ENCODE measurements around the gene CNTNAP2. TPM values are rescaled to one million over a fixed set of nuclear protein-coding genes. Genes with fewer than 3 reads are reported as not detected.
A peak's percentile ranks its signal among the peaks of the same experiment; 100 is the strongest.

CNTNAP2 gene
- total and polyA plus RNA-seq, 2 of the 4 experiments (the other 2 are of a cell fraction): not detected

DNA sequence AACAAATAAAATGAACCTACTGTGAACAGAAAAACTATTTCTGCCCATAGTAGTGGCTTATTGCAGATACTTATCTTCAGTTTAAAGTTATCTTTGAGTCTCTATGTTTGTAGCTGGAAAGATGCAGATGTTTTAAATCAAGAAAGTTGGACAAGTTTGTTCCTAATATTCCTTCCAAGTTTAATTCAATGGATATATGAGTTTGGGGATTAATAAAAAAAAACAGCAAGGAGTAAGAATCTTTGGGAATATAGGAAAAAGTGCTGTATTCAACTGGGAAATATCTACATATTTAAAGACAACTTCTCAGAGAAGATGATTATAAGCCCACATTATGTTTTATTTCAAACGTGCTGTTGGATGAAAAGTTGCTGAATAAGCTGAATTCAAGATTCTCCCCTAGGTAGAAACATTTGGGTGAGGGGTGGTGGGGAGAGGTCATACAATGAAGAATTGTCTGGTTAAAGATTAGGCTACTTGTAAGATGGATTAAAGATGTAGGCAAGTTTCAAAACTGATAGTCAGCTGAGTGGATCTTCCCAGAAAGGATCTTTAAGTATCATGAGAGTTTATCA, 1135.2 kb downstream of the CNTNAP2 start:
- Histone ChIP-seq H3K9me1 (ENCODE audit: insufficient read depth, low read length) (no peaks in the 10 kb centered on the region), H3K27ac (ENCODE audit: insufficient read depth, low read length) (no peak overlapping the region), H4K91ac (ENCODE audit: insufficient read depth, low read depth, low read length) (no peak overlapping the region), H3K9ac (ENCODE audit: low read depth, low read length) (no peak overlapping the region), H3K9me3 (ENCODE audit: control insufficient read depth, insufficient read depth, low read length) (peaks cover 3% of the 10 kb centered on the region; the same call in 1 of the 2 replicates), H2BK120ac (ENCODE audit: low read depth, low read length) (no peak overlapping the region), H3K36me3 (ENCODE audit: control insufficient read depth, insufficient read depth, low read length) (no peaks in the 10 kb centered on the region), H4K20me1 (ENCODE audit: insufficient read depth, low read length) (no peaks in the 10 kb centered on the region), H3K27me3 (ENCODE audit: control insufficient read depth, insufficient read depth, low read length) (no peaks in the 10 kb centered on the region), H2AK9ac (replicated peaks; ENCODE audit: low read depth, low read length, poor library complexity) (no peak overlapping the region), H2AFZ (replicated peaks; ENCODE audit: low read length, poor library complexity) (no peak overlapping the region), H4K5ac (ENCODE audit: low read depth, low read length) (no peak overlapping the region), H3K4me3 (ENCODE audit: insufficient read depth, low read depth, low read length) (no peak overlapping the region), H2AK5ac (ENCODE audit: low read depth, low read length) (no peak overlapping the region), H3K23ac (ENCODE audit: low read depth, low read length) (no peak overlapping the region), H3K18ac (ENCODE audit: low read depth, low read length) (no peak overlapping the region), H4K8ac (ENCODE audit: low read depth in 2 of 2, low read length in 2 of 2) (no peak overlapping the region), H3K4ac (ENCODE audit: low read depth, low read length) (no peak overlapping the region), H2BK20ac (ENCODE audit: low read depth, low read length) (no peak overlapping the region), H3K79me1 (ENCODE audit: low read depth in 1 of 2, low read length in 2 of 2) (no peaks in the 10 kb centered on the region), H2BK5ac (ENCODE audit: low read depth, low read length, poor library complexity, severe bottlenecking) (no peak overlapping the region), H3K4me1 (ENCODE audit: control insufficient read depth, insufficient read depth, low read length) (no peaks in the 10 kb centered on the region), H3K4me2 (ENCODE audit: low read depth, low read length) (no peak overlapping the region), H2BK15ac (ENCODE audit: low read depth, low read length) (no peak overlapping the region), H3K14ac (replicated peaks; ENCODE audit: low read depth, low read length) (no peak overlapping the region), H3K56ac (ENCODE audit: extremely low read depth, insufficient read depth, low read length) (no peak overlapping the region)
- no TSS peak for BruUV-seq (replicated peaks)
- POLR2A ChIA-PET (ENCODE audit: unreplicated experiment): no interaction called here
- peak; percentile 71 for TF ChIP-seq MAFK (IDR thresholded peaks at IDR 0.05; ENCODE audit: low read depth, low read length)
- TF ChIP-seq, protein P1, sequence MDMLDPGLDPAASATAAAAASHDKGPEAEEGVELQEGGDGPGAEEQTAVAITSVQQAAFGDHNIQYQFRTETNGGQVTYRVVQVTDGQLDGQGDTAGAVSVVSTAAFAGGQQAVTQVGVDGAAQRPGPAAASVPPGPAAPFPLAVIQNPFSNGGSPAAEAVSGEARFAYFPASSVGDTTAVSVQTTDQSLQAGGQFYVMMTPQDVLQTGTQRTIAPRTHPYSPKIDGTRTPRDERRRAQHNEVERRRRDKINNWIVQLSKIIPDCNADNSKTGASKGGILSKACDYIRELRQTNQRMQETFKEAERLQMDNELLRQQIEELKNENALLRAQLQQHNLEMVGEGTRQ (IDR thresholded peaks at IDR 0.05; ENCODE audit: low read depth, low read length): no peak
- no peak for DNase-seq
- intact Hi-C loops (cut with micrococcal nuclease): no loop called here
- CTCF ChIA-PET: interaction anchor here (0.7 kb wide), 1 partner anchor 53 kb away, joined by 4 read pairs; no protein-coding TSS in a partner anchor
- no peak for ATAC-seq (ENCODE audit: low read depth)
- in situ Hi-C loops (cut with MboI; ENCODE audit: low sequenced_read_pairs): no loop called here
- no CpG with 5 or more reads among the region's 1 CpG for WGBS, 2 experiments (ENCODE audit: extremely low coverage in 2 of 2, insufficient read length in 1 of 2)
- dilution Hi-C loops (cut with HindIII; ENCODE audit: low sequenced_read_pairs, unreplicated experiment): no loop called here
